Breast epithelium (tissue), 4 donors: Measurements from ENCODE around the gene DCAF15. TPM values are rescaled to one million over a fixed set of nuclear protein-coding genes. Genes with fewer than 3 reads are reported as not detected.
"Not testable (repeated sequence)": the region's sequence is repeated elsewhere in the genome, so short reads cannot be mapped to it uniquely, and the experiment has no call there.

Experiments
- DNase-seq, 2 donors: peaks; one replicate each; pipeline ENCODE4 v3.0.0-alpha.2; 2019; ENCODE audit warnings: low spot score in 2 of 2
- H3K27ac ChIP-seq, 2 donors: fragments of 200-600 bp; sonication (generic) in 1 of 2; one replicate each; pipeline ENCODE4 v1.5.1; 2016 to 2019; ENCODE audit warnings: mild to moderate bottlenecking in 1 of 2
- H3K27me3 ChIP-seq, 2 donors: fragments of 200-600 bp; sonication (generic) in 1 of 2; one replicate each; pipeline versions ENCODE4 v1.5.1 to v1.6.0; 2017 to 2019; ENCODE audit warnings: control low read depth in 1 of 2, mild to moderate bottlenecking in 1 of 2
- H3K36me3 ChIP-seq: fragments of 200-600 bp; one replicate; pipeline ENCODE4 v1.5.1; 2019
- H3K4me1 ChIP-seq, 2 donors: fragments of 200-600 bp; sonication (generic); one replicate each; pipeline ENCODE4 v1.5.1; 2016 to 2019; ENCODE audit warnings: control low read depth in 1 of 2
- H3K4me3 ChIP-seq, 3 donors: fragments of 200-600 bp; sonication (generic); 1 replicate in 2 of 3; 2 replicates in 1 of 3; pipeline ENCODE4 v1.5.1; 2016 to 2019; ENCODE audit warnings: mild to moderate bottlenecking in 3 of 3, moderate library complexity in 2 of 3
- H3K9me3 ChIP-seq, 2 donors: fragments of 200-600 bp; sonication (generic) in 1 of 2; one replicate each; pipeline ENCODE4 v1.5.1; 2016 to 2019; ENCODE audit warnings: control low read depth in 1 of 2
- POLR2A ChIP-seq: fragments of 450-650 bp; IDR thresholded peaks from one replicate; pipeline ENCODE4 v1.6.1; 2016; ENCODE audit warnings: antibody characterized with exemption, mild to moderate bottlenecking, moderate library complexity
- POLR2AphosphoS5 ChIP-seq, 3 donors: sonication (generic); formaldehyde crosslinking; IDR thresholded peaks; one replicate each; pipeline ENCODE4 v1.6.1; 2017; ENCODE audit warnings: antibody characterized with exemption in 3 of 3
- intact Hi-C: fragments of 100-400 bp; cut with DNase I; formaldehyde crosslinking; loops from one replicate; pipeline ENCODE4 v1.15.1; 2023; ENCODE audit warnings: low total_unique reads
- total RNA-seq, 3 donors: library from RNA; depleted of rRNA; stranded (reverse); fragments of >200 nt; gene quantifications; one replicate each; pipeline ENCODE4 v1.1.0, GENCODE V29; 2016
- TF ChIP-seq, protein P1 (sequence below), 3 donors: fragments of 450-650 bp; IDR thresholded peaks; one replicate each; pipeline ENCODE4 v1.5.1; 2016 to 2017; ENCODE audit warnings: antibody characterized with exemption in 3 of 3, mild to moderate bottlenecking in 3 of 3, moderate library complexity in 3 of 3

Gene DCAF15
- total RNA-seq, 3 donors from 2014 or later = 13.4 to 22.7 (median 19.0) TPM

DNA sequence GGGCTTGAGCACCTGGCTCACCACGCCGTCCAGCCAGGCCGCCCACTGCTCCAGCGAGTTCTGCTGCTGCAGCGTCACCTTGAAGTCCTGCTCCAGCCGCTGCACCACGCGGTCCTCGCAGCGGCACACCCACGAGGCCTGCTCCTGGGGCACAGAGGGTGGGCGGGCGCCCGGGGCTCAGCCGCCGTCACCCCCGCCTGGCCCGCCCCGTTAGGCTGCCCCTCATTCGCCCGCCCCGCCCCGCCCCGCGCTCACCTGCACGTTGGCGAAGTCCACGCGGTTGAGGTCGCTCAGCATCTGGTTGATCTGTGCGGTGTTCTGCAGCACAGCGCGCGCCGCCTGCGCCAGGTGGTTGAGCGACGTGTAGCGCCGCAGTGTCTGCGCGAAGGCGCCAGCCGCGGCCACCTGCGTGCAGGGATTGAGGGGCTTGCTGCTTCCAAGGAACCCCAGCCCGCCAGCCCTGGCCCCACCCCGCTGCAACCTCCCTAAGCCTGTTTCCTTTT lies 11.3 kb downstream of the DCAF15 start:
- Histone ChIP-seq H3K4me1 (no peaks in the 10 kb centered on the region), H3K9me3 (no peaks in the 10 kb centered on the region), H3K36me3 (peaks cover 5% of the 10 kb centered on the region), H3K27ac (no peak overlapping the region), H3K27me3 (no peaks in the 10 kb centered on the region), H3K4me3 (no peak overlapping the region)
- no peak for TF ChIP-seq POLR2AphosphoS5 (IDR thresholded peaks at IDR 0.05)
- TF ChIP-seq, protein P1, sequence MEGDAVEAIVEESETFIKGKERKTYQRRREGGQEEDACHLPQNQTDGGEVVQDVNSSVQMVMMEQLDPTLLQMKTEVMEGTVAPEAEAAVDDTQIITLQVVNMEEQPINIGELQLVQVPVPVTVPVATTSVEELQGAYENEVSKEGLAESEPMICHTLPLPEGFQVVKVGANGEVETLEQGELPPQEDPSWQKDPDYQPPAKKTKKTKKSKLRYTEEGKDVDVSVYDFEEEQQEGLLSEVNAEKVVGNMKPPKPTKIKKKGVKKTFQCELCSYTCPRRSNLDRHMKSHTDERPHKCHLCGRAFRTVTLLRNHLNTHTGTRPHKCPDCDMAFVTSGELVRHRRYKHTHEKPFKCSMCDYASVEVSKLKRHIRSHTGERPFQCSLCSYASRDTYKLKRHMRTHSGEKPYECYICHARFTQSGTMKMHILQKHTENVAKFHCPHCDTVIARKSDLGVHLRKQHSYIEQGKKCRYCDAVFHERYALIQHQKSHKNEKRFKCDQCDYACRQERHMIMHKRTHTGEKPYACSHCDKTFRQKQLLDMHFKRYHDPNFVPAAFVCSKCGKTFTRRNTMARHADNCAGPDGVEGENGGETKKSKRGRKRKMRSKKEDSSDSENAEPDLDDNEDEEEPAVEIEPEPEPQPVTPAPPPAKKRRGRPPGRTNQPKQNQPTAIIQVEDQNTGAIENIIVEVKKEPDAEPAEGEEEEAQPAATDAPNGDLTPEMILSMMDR (IDR thresholded peaks at IDR 0.05) = no peak
- TF ChIP-seq POLR2A = no peak
- intact Hi-C loops = no loop called here
- no peak for DNase-seq

DNA sequence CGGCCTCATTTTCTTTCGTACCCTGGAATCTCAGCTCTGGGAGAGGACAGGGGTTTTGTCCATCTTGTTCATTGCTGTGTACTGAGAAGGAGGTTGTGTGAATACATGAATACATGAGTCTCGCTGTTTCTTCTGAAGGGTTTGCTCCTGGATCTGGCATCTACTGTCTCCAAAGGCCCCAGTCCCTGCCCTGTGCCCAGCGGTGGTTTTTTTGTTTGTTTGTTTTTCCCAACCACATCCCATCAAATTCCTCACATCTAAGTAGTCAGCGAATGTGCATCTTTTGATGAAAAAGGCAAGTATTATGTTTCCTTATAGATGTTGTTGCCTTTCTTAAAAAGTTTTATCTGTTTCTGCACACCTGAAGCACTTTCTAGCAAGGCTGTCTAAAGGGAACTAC lies 12.5 kb downstream of the DCAF15 start:
- peaks cover 13% of the 10 kb centered on the region for H3K36me3 ChIP-seq
- TF ChIP-seq POLR2AphosphoS5 (IDR thresholded peaks at IDR 0.05) = no peak
- no peak for TF ChIP-seq POLR2A
- TF ChIP-seq, protein P1 (IDR thresholded peaks at IDR 0.05) = no peak

DNA sequence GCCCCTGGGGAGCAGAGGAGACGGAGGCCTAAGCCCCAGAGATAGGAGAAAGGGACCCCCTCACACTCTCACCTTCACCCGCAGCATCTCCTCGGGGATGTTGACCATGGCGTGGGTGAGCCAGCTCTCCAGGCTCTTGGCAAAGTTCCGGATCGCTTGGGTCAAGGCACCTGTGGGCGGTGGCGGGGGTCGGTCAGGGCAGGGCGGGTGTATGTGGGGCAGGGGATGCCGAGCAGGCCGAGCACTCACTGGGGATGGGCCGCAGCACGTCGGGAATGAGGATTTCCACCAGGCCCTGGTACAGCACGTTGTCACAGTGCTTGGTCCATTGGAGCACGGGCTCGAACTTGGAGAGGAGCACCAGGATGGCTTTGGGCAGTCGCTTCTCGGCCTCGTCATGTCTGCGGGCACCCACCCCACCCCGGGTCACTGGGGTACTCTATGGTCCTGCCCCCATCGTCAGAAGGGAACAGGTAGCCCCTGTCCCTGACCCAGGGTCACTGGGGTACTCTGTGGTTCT lies 13.1 kb downstream of the DCAF15 start:
- H3K36me3 ChIP-seq = peaks cover 16% of the 10 kb centered on the region
- intact Hi-C loops = no loop called here
- H3K4me1 ChIP-seq = no peaks in the 10 kb centered on the region
- no peaks in the 10 kb centered on the region for H3K9me3 ChIP-seq
- DNase-seq = no peak
- H3K27ac ChIP-seq = no peak overlapping the region
- TF ChIP-seq POLR2AphosphoS5 (IDR thresholded peaks at IDR 0.05) (no peak), POLR2A (no peak)
- TF ChIP-seq, protein P1 (IDR thresholded peaks at IDR 0.05) = no peak
- no peak overlapping the region for H3K4me3 ChIP-seq
- no peaks in the 10 kb centered on the region for H3K27me3 ChIP-seq

More for the DNA sequence above, 12.5 kb downstream of the DCAF15 start:
- Histone ChIP-seq H3K27ac (no peak overlapping the region), H3K4me1 (no peaks in the 10 kb centered on the region), H3K9me3 (no peaks in the 10 kb centered on the region), H3K27me3 (no peaks in the 10 kb centered on the region), H3K4me3 (no peak overlapping the region)
- intact Hi-C loops = no loop called here
- no peak for DNase-seq

DNA sequence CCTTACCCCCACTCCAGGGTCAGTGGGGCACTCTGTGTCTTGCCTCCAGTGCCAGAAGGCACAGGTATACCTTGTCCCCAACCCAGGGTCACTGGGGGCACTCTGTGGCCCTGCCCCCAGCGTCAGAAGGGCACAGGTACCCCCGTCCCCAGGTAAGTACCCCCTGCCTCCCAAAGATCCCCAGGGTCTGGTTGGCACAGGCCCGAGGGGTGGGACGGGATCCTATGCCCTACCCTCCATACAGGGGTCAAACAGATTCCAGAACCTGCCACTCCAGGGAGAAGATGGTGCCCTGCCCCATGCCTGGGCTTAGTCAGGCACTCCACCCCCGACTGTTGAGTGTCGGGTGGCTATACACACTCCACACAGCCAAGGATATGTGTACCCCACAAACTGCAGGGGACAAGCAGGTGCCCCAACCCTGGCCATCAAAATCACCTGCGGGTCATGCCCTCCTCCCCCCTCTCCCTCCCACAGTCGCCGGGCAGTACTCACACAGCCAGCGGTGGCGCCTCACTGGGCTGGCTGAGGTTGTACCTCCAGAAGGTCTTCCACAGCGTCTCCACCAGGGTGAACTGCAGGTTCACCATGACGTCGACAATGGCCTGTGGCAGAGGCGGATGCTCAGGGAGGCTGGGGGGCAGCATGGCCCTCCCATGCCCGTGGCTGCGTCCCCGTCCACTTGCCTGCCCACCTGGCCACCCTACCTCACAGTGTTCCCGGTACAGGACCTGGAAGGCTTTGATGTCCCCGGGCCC lies 13.8 kb downstream of the DCAF15 start:
- Histone ChIP-seq H3K27me3 (no peaks in the 10 kb centered on the region), H3K9me3 (no peaks in the 10 kb centered on the region), H3K27ac (no peak overlapping the region), H3K36me3 (peaks cover 16% of the 10 kb centered on the region), H3K4me3 (no peak overlapping the region), H3K4me1 (no peaks in the 10 kb centered on the region)
- no peak for DNase-seq
- intact Hi-C loops = no loop called here
- TF ChIP-seq, protein P1 (IDR thresholded peaks at IDR 0.05) = no peak
- TF ChIP-seq POLR2AphosphoS5 (IDR thresholded peaks at IDR 0.05) (no peak), POLR2A (no peak)

DNA sequence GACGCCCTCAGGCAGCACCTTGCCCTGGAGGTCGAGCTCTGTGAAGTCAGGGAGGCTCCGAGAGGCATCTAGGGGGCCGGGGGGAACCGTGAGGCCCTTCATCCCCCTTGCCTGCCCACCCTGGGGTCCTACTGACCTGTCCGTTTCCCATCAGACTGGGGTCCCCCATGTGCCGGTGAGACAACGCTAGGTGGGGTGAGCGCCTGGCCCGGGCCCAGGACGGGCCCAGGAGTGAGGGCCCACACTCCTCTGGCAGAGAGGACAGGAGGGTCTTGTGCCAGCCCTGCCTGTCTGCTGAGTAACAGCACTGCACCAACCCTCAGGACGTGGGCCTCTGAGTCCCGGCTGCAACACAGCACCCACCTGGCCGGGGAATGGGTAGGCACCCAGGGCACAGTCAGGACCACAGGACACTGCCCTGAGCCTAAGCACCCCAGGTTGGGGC lies 14.4 kb downstream of the DCAF15 start:
- TF ChIP-seq POLR2A (no peak), POLR2AphosphoS5 (IDR thresholded peaks at IDR 0.05) (no peak)
- TF ChIP-seq, protein P1 (IDR thresholded peaks at IDR 0.05) = no peak
- H3K27me3 ChIP-seq = no peaks in the 10 kb centered on the region
- no peak for DNase-seq
- H3K4me3 ChIP-seq = no peak overlapping the region
- H3K9me3 ChIP-seq = no peaks in the 10 kb centered on the region
- H3K27ac ChIP-seq = no peak overlapping the region
- peaks cover 16% of the 10 kb centered on the region for H3K36me3 ChIP-seq
- no peaks in the 10 kb centered on the region for H3K4me1 ChIP-seq
- intact Hi-C loops = no loop called here

DNA sequence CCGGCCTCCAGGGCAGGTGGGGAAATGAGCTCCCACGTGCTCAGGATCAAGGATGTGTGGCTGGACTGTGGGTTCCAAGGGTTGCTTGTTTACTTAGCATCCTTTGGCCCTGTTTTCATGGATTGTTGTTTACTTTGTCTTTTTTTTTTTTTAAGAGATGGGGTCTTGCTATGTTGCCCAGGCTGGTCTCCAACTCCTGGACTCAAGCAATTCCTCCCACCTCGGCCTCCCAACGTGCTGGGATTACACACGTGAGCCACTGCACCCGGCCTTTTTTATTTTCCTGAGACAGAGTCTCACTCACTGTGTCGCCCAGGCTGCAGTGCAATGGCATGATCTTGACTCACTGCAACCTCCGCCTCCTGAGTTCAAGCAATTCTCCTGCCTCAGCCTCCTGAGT lies 14.9 kb downstream of the DCAF15 start:
- H3K4me3 ChIP-seq, DNase-seq, H3K27ac ChIP-seq, H3K9me3 ChIP-seq, intact Hi-C loops, H3K4me1 ChIP-seq, H3K27me3 ChIP-seq: not testable (repeated sequence)
- peaks cover 16% of the 10 kb centered on the region for H3K36me3 ChIP-seq
